Mesendoderm (in vitro differentiated cells): Measurements from ENCODE around the gene ZNF613.
A peak's percentile ranks its signal among the peaks of the same experiment; 100 is the strongest.

Source experiments
- DNase-seq: peaks from one replicate; pipeline ENCODE4 v3.0.0; 2013
- H2AK5ac ChIP-seq: 2 replicates; pipeline ENCODE4 v1.6.1; 2013; ENCODE audit warnings: low read length, inconsistent platforms
- H2BK120ac ChIP-seq: 2 replicates; pipeline ENCODE4 v1.6.1; 2013; ENCODE audit warnings: low read depth, mild to moderate bottlenecking, low read length, moderate library complexity, mixed read lengths
- H2BK15ac ChIP-seq: replicated peaks from 2 replicates; pipeline ENCODE4 v1.6.1; 2013; ENCODE audit warnings: low read depth, mild to moderate bottlenecking, moderate library complexity
- H2BK5ac ChIP-seq: 2 replicates; pipeline ENCODE4 v1.6.1; 2013; ENCODE audit warnings: low read length, inconsistent platforms
- H3K18ac ChIP-seq: 2 replicates; pipeline ENCODE4 v1.6.1; 2013; ENCODE audit warnings: mild to moderate bottlenecking, low read length, mixed read lengths
- H3K23ac ChIP-seq: one replicate; pipeline ENCODE4 v1.6.1; 2013; ENCODE audit warnings: low read length
- H3K27ac ChIP-seq: 2 replicates; pipeline ENCODE4 v1.5.1; 2013; ENCODE audit warnings: low read depth, mild to moderate bottlenecking, inconsistent platforms, low read length, moderate library complexity
- H3K27me3 ChIP-seq: 2 replicates; pipeline ENCODE4 v1.6.1; 2013; ENCODE audit warnings: low read length, control low read depth, mild to moderate bottlenecking, inconsistent platforms; ENCODE audit not compliant: insufficient read depth, poor library complexity
- H3K36me3 ChIP-seq: 2 replicates; pipeline ENCODE4 v1.6.1; 2013; ENCODE audit warnings: low read length, inconsistent platforms; ENCODE audit not compliant: control insufficient read depth, insufficient read depth
- H3K4ac ChIP-seq: one replicate; pipeline ENCODE4 v1.6.1; 2013; ENCODE audit warnings: low read depth, mild to moderate bottlenecking, low read length, moderate library complexity
- H3K4me1 ChIP-seq: 2 replicates; pipeline ENCODE4 v1.6.1; 2013; ENCODE audit warnings: low read depth, low read length, inconsistent platforms; ENCODE audit not compliant: control insufficient read depth
- H3K4me2 ChIP-seq: 2 replicates; pipeline ENCODE4 v1.6.1; 2013; ENCODE audit warnings: low read length
- H3K4me3 ChIP-seq: 2 replicates; pipeline ENCODE4 v1.5.1; 2013; ENCODE audit warnings: mild to moderate bottlenecking, low read length
- H3K56ac ChIP-seq: one replicate; pipeline ENCODE4 v1.6.1; 2013; ENCODE audit warnings: low read length
- H3K79me1 ChIP-seq: 2 replicates; pipeline ENCODE4 v1.6.1; 2013; ENCODE audit warnings: low read length, inconsistent platforms
- H3K79me2 ChIP-seq: 2 replicates; pipeline ENCODE4 v1.6.1; 2013; ENCODE audit warnings: mild to moderate bottlenecking, low read length; ENCODE audit not compliant: control insufficient read depth, insufficient read depth
- H3K9ac ChIP-seq: 2 replicates; pipeline ENCODE4 v1.6.1; 2013; ENCODE audit warnings: low read length, inconsistent platforms
- H4K5ac ChIP-seq: one replicate; pipeline ENCODE4 v1.6.1; 2013; ENCODE audit warnings: low read length
- H4K8ac ChIP-seq: one replicate; pipeline ENCODE4 v1.6.1; 2013; ENCODE audit warnings: low read depth, mild to moderate bottlenecking, control low read depth, low read length, moderate library complexity
- WGBS: extraction: QIAGEN DNeasy Blood & Tissue Kit; methylation state at CpG from one replicate; pipeline ENCODE4 v1.1.7; 2013; ENCODE audit warnings: low lambda C conversion rate, missing lambda C conversion rate; ENCODE audit not compliant: insufficient coverage; ENCODE audit errors: extremely low coverage; 5-methylcytosine and 5-hydroxymethylcytosine counted together

Gene ZNF613

DNA sequence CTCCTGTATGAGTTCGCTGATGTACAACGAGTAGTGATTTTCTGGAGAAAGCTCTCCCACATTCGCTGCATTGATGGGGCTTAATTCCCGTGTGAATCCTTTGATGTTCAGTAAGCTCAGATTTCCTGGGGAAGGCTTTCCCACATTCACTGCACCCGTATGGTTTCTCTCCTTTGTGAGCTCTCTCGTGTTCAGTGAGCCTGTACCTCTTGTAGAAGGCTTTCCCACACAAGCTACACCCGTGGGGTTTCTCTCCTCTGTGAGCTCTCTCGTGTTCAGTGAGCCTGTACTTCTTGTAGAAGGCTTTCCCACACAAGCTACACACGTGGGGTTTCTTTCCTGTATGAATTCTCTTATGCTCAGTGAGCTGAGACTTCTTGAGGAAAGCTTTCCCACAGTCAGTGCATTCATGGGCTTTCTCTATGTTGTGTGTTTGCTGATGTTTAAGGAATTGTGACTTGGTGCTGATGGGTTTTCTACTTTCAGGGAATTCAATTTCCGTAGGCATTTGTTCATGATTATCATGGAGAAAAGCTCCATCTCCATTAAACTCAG is 36.0 kb upstream of the ZNF613 start:
- no peak overlapping the region for H3K27ac ChIP-seq
- H3K23ac ChIP-seq: no peak overlapping the region
- no peak overlapping the region for H2BK120ac ChIP-seq
- H3K4me2 ChIP-seq: no peak overlapping the region
- peak; percentile 71 for DNase-seq
- H3K79me2 ChIP-seq: peaks cover under 1% of the 10 kb centered on the region
- no peak overlapping the region for H3K4ac ChIP-seq
- H2BK15ac ChIP-seq: no peak overlapping the region
- no peak overlapping the region for H4K5ac ChIP-seq
- no peak overlapping the region for H2BK5ac ChIP-seq
- H4K8ac ChIP-seq: no peak overlapping the region
- no peak overlapping the region for H3K56ac ChIP-seq
- WGBS: no CpG with 5 or more reads among the region's 10 CpGs
- H3K79me1 ChIP-seq: peaks cover 2% of the 10 kb centered on the region
- H3K9ac ChIP-seq: no peak overlapping the region
- no peaks in the 10 kb centered on the region for H3K27me3 ChIP-seq
- peaks cover 32% of the 10 kb centered on the region for H3K36me3 ChIP-seq
- no peak overlapping the region for H2AK5ac ChIP-seq
- peak overlapping the region; percentile 9 for H3K4me3 ChIP-seq
- H3K18ac ChIP-seq: no peak overlapping the region
- H3K4me1 ChIP-seq: no peaks in the 10 kb centered on the region

DNA sequence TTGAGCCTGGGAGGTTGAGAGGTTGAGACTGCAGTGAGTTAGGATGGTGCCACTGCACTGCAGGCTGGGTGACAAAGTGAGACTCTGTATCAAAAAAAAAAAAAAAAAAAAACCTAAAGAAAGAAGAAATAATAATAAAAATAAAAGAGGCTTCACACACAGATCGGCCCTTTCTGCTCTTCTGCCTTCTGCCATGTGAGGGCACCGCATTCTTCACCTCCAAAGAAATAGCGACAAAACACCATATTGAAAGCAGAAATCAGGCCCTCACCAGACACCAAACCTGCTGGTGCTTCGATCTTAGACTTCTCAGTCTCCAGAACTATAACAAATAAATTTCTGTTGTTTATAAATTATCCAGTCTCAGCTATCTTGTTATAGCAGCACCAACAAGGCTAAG is 25.4 kb upstream of the ZNF613 start:
- no peak overlapping the region for H3K27ac ChIP-seq
- no peak overlapping the region for H3K9ac ChIP-seq
- H3K4ac ChIP-seq: no peak overlapping the region
- no CpG with 5 or more reads among the region's 4 CpGs for WGBS
- H2BK120ac ChIP-seq: no peak overlapping the region
- peaks cover 12% of the 10 kb centered on the region for H3K79me1 ChIP-seq
- H3K18ac ChIP-seq: no peak overlapping the region
- peak; percentile 51 for DNase-seq
- H3K4me1 ChIP-seq: no peaks in the 10 kb centered on the region
- no peak overlapping the region for H2BK15ac ChIP-seq
- H3K4me2 ChIP-seq: no peak overlapping the region
- no peak overlapping the region for H3K56ac ChIP-seq
- H4K5ac ChIP-seq: no peak overlapping the region
- H2AK5ac ChIP-seq: no peak overlapping the region
- H3K4me3 ChIP-seq: no peak overlapping the region
- peaks cover 14% of the 10 kb centered on the region for H3K36me3 ChIP-seq
- H3K23ac ChIP-seq: no peak overlapping the region
- no peak overlapping the region for H4K8ac ChIP-seq
- no peaks in the 10 kb centered on the region for H3K27me3 ChIP-seq
- H2BK5ac ChIP-seq: no peak overlapping the region
- peaks cover 69% of the 10 kb centered on the region for H3K79me2 ChIP-seq

DNA sequence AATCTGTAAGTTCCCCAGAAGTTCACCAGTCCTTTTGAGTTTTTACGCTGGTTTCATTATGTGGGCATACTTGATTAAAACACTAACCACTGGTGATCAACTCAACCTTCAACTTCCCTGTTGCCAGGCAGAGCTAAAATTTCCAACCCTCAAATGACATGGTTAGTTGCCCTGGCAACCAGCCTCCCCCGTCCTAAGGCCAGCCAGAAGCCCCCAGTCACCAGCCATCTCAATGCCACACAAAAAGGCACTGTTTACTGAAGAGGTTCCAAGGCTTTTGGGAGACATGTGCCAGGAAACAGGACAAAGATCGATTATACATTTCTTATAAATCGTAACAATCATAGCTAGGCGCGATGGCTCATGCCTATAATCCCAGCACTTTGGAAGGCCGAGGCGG is 24.1 kb upstream of the ZNF613 start:
- H3K4ac ChIP-seq: no peak overlapping the region
- no peaks in the 10 kb centered on the region for H3K4me1 ChIP-seq
- H2BK5ac ChIP-seq: no peak overlapping the region
- peaks cover 12% of the 10 kb centered on the region for H3K36me3 ChIP-seq
- H3K79me1 ChIP-seq: peaks cover 10% of the 10 kb centered on the region
- no peak overlapping the region for H3K23ac ChIP-seq
- H3K27ac ChIP-seq: no peak overlapping the region
- no peak overlapping the region for H3K18ac ChIP-seq
- peaks cover 61% of the 10 kb centered on the region for H3K79me2 ChIP-seq
- H3K4me3 ChIP-seq: peak overlapping the region; percentile 0
- no peaks in the 10 kb centered on the region for H3K27me3 ChIP-seq
- DNase-seq: peak; percentile 50
- H4K8ac ChIP-seq: no peak overlapping the region
- no CpG with 5 or more reads among the region's 8 CpGs for WGBS
- no peak overlapping the region for H2BK15ac ChIP-seq
- H3K56ac ChIP-seq: peak overlapping the region; percentile 45
- H3K4me2 ChIP-seq: peak overlapping the region; percentile 20
- H2AK5ac ChIP-seq: no peak overlapping the region
- H3K9ac ChIP-seq: peak overlapping the region; percentile 1
- H2BK120ac ChIP-seq: no peak overlapping the region
- H4K5ac ChIP-seq: no peak overlapping the region

DNA sequence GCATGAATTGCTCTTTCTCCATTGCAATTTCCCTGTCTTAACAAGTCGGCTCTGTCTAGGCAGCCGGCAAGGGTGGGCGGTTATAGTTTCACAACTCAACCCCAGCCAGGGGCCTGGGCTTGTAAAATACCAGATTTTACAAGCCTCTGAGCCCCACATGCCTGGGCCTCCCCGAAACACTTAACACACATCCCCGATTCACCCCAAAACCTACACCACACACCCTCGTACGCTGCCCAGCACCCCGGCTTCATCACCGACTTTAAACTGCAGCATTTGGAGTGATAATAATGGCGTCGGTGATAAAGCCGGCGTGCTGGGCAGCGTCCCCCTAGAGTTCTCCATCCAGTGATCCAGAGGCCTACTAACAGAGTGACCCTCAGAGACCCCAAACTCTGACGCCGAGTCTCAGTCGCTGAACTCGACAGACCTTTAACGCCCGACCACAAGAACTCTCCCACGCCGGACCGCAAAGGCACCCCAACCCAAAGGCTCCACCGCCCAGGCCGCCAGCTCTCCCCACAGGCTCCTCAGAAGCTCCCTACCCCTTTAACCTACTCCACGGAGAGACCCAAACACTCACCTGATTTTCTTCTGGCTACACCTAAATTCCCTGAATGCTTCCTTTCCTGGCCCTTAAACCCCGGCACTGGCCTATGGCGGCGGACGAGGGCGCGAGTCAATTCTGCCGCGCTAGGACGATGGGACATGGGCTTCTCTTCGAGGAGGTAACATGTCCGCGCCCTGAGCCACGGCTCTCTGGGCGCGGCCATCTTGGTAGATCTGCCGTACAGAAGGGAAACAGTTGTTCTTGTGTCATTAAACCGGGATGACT is 22.7 kb upstream of the ZNF613 start, which contains the start of gene ZNF649:
Gene ZNF649, minus strand, starts transcription at position 687 of the 835 bp plus-strand sequence. CDS start 4,910 bp downstream, outside the sequence.
- peaks cover 7% of the 10 kb centered on the region for H3K36me3 ChIP-seq
- peaks cover 51% of the 10 kb centered on the region for H3K79me2 ChIP-seq
- no peaks in the 10 kb centered on the region for H3K27me3 ChIP-seq
- H3K4ac ChIP-seq: peak within 1 kb of the TSS; percentile 97
- H2AK5ac ChIP-seq: no peak within 1 kb of the TSS
- H3K79me1 ChIP-seq: peaks cover 7% of the 10 kb centered on the region
- H3K18ac ChIP-seq: peak within 1 kb of the TSS; percentile 91
- H3K9ac ChIP-seq: peak within 1 kb of the TSS; percentile 98
- H2BK5ac ChIP-seq: peak within 1 kb of the TSS; percentile 85
- peak within 1 kb of the TSS; percentile 90 for H2BK120ac ChIP-seq
- no CpG with 5 or more reads among the region's 43 CpGs for WGBS
- no peak within 1 kb of the TSS for H3K23ac ChIP-seq
- peak within 1 kb of the TSS; percentile 98 for H3K56ac ChIP-seq
- peak within 1 kb of the TSS; percentile 37 for H2BK15ac ChIP-seq
- peak within 1 kb of the TSS; percentile 99 for H3K4me3 ChIP-seq
- H3K4me2 ChIP-seq: peak within 1 kb of the TSS; percentile 48
- peak within 1 kb of the TSS; percentile 93 for H4K5ac ChIP-seq
- peak; percentile 97 for DNase-seq
- H4K8ac ChIP-seq: peak within 1 kb of the TSS; percentile 31
- no peaks in the 10 kb centered on the region for H3K4me1 ChIP-seq
- H3K27ac ChIP-seq: peak within 1 kb of the TSS; percentile 81

DNA sequence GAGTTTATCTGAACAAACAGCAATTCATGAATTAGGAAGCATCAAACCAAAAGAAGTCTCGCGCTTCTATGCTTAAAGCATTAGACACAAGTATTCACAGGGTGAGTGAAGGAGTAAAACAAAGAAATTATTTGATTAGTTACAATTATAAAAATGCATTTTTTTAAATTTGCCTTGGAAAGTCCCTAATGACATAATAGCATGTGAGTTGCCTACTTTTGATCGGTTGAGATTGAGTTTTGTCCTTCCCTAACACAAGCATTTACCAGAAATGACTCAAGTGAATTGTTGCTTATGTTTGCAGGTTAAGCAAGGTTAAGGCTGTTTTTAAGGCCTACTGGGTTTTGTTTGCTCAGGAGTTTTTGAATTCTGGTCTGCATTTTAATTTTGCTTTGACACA is 22.1 kb upstream of the ZNF613 start:
- Histone ChIP-seq H4K5ac (peak overlapping the region; percentile 93), H3K79me2 (peaks cover 44% of the 10 kb centered on the region), H2BK15ac (peak overlapping the region; percentile 37), H2BK120ac (peak overlapping the region; percentile 90), H3K18ac (peak overlapping the region; percentile 71), H3K27ac (peak overlapping the region; percentile 81), H3K56ac (peak overlapping the region; percentile 67), H2BK5ac (peak overlapping the region; percentile 61), H3K79me1 (peaks cover 3% of the 10 kb centered on the region), H3K4me2 (no peak overlapping the region), H3K27me3 (no peaks in the 10 kb centered on the region), H3K4ac (peak overlapping the region; percentile 67), H3K9ac (peak overlapping the region; percentile 21), H3K23ac (no peak overlapping the region), H3K36me3 (peaks cover 2% of the 10 kb centered on the region), H4K8ac (no peak overlapping the region), H2AK5ac (no peak overlapping the region), H3K4me3 (no peak overlapping the region), H3K4me1 (no peaks in the 10 kb centered on the region)
- WGBS: no CpG with 5 or more reads among the region's 3 CpGs
- no peak for DNase-seq
